ENCODE results near the gene RAB13. TPM values are rescaled to one million over a fixed set of nuclear protein-coding genes. Genes with fewer than 3 reads are reported as not detected.
A peak's percentile ranks its signal among the peaks of the same experiment; 100 is the strongest.

Gene RAB13
- polyA plus RNA-seq, 1 of the 3 experiments (the other 2 are of a cell fraction), result 156 TPM

GRCh38 chr1:153940756-153941155 lies 45.4 kb downstream of the RAB13 start:
- Histone ChIP-seq H3K27me3 (ENCODE audit: insufficient read depth) (no peaks in the 10 kb centered on the region), H3K9ac (no peak overlapping the region), H3K79me2 (ENCODE audit: insufficient read depth) (peaks cover 21% of the 10 kb centered on the region), H3K36me3 (replicated peaks in 1 of 2; ENCODE audit: control insufficient read depth in 1 of 2, insufficient read depth in 2 of 2, low read length in 1 of 2) (peaks cover 7 to 61% of the 10 kb centered on the region in 2 experiments), H3K4me1 (ENCODE audit: control insufficient read depth in 1 of 2, insufficient read depth in 2 of 2, low read depth in 1 of 2, low read length in 1 of 2) (peaks cover 0 to 13% of the 10 kb centered on the region in 2 experiments; a peak in 1 of 4 replicates), H3F3A (replicated peaks; ENCODE audit: insufficient read depth) (no peaks in the 10 kb centered on the region), H3K4me3 (ENCODE audit: low read depth in 2 of 2, low read length in 1 of 2) (no peak overlapping the region), H3K9me3 (no peaks in the 10 kb centered on the region), H4K20me1 (ENCODE audit: insufficient read depth) (no peaks in the 10 kb centered on the region), H3K27ac (ENCODE audit: low read depth in 2 of 2, low read length in 1 of 2) (no peak overlapping the region), H3K9me2 (no peaks in the 10 kb centered on the region), H3K4me2 (no peak overlapping the region), H2AFZ (ENCODE audit: low read depth) (no peak overlapping the region)
- ChIA-PET CTCF (interaction anchor here (1.7 to 1.8 kb wide), 2 partner anchors 11 to 144 kb away, joined by 4 to 6 read pairs; no protein-coding TSS in a partner anchor), POLR2A (no interaction called here)
- 96% methylated on average over 8 of the region's 8 CpGs for WGBS (ENCODE audit: low lambda C conversion rate)
- DNase-seq, result peak; percentile 5
- TF ChIP-seq FOXM1 (IDR thresholded peaks at IDR 0.05; ENCODE audit: low read depth) (no peak), EZH2phosphoT487 (IDR thresholded peaks at IDR 0.05; ENCODE audit: borderline replicate concordance, low read depth) (no peak), PBX3 (IDR thresholded peaks at IDR 0.05) (no peak)

GRCh38 chr1:153939476-153939875 lies 46.7 kb downstream of the RAB13 start:
- Histone ChIP-seq H3K9me2 (no peaks in the 10 kb centered on the region), H3K4me2 (no peak overlapping the region), H2AFZ (ENCODE audit: low read depth) (no peak overlapping the region), H3F3A (replicated peaks; ENCODE audit: insufficient read depth) (no peaks in the 10 kb centered on the region), H3K9ac (no peak overlapping the region), H3K4me1 (ENCODE audit: control insufficient read depth in 1 of 2, insufficient read depth in 2 of 2, low read depth in 1 of 2, low read length in 1 of 2) (peaks cover 0 to 6% of the 10 kb centered on the region in 2 experiments; a peak in 1 of 4 replicates), H3K79me2 (ENCODE audit: insufficient read depth) (peaks cover 9% of the 10 kb centered on the region), H3K27ac (ENCODE audit: low read depth in 2 of 2, low read length in 1 of 2) (no peak overlapping the region), H3K9me3 (no peaks in the 10 kb centered on the region), H4K20me1 (ENCODE audit: insufficient read depth) (no peaks in the 10 kb centered on the region), H3K36me3 (replicated peaks in 1 of 2; ENCODE audit: control insufficient read depth in 1 of 2, insufficient read depth in 2 of 2, low read length in 1 of 2) (peaks cover 7 to 68% of the 10 kb centered on the region in 2 experiments), H3K27me3 (ENCODE audit: insufficient read depth) (no peaks in the 10 kb centered on the region), H3K4me3 (ENCODE audit: low read depth in 2 of 2, low read length in 1 of 2) (no peak overlapping the region)
- no peak for TF ChIP-seq TAF1 (IDR thresholded peaks at IDR 0.05; ENCODE audit: borderline replicate concordance, low read depth, low read length)
- no peak for TF ChIP-seq REST (IDR thresholded peaks at IDR 0.05; ENCODE audit: low read depth, low read length)
- no peak for TF ChIP-seq ELF1 (IDR thresholded peaks at IDR 0.05)
- no peak for TF ChIP-seq ZBTB33 (IDR thresholded peaks at IDR 0.05; ENCODE audit: borderline replicate concordance, low read depth)
- no peak for TF ChIP-seq MEF2A (IDR thresholded peaks at IDR 0.05; ENCODE audit: borderline replicate concordance, low read depth)
- no peak for TF ChIP-seq SMC3 (IDR thresholded peaks at IDR 0.05; ENCODE audit: low read depth, low read length)
- no peak for TF ChIP-seq GABPA (IDR thresholded peaks at IDR 0.05; ENCODE audit: low read depth)
- no peak for TF ChIP-seq NRF1 (IDR thresholded peaks at IDR 0.05; ENCODE audit: low read depth, low read length)
- no peak for TF ChIP-seq USF1 (IDR thresholded peaks at IDR 0.05; ENCODE audit: borderline replicate concordance, low read depth)
- no peak for TF ChIP-seq RCOR1 (IDR thresholded peaks at IDR 0.05; ENCODE audit: low read length)
- TF ChIP-seq TCF12 (IDR thresholded peaks at IDR 0.05), result no peak
- TF ChIP-seq JUND (IDR thresholded peaks at IDR 0.05), result no peak
- no peak for TF ChIP-seq FOXJ3 (CRISPR knock-in tag; IDR thresholded peaks at IDR 0.05)
- no peak for TF ChIP-seq EZH2phosphoT487 (IDR thresholded peaks at IDR 0.05; ENCODE audit: borderline replicate concordance, low read depth)
- TF ChIP-seq RFX5 (IDR thresholded peaks at IDR 0.05; ENCODE audit: low read length), result no peak
- POLR2A ChIA-PET, result interaction anchor here (0.7 to 1.6 kb wide), 3 partner anchors 8 to 28 kb away, joined by 3 to 6 read pairs (median 3); partner anchors contain the start of gene CREB3L4
- WGBS (ENCODE audit: low lambda C conversion rate), result 94% methylated on average over 6 of the region's 12 CpGs
- CTCF ChIA-PET, result interaction anchor here (0.8 to 1.8 kb wide), 6 partner anchors 10 to 142 kb away, joined by 3 to 6 read pairs (median 4); partner anchors contain the start of gene RAB13
- DNase-seq, result peak; percentile 12
